ENCODE results near the gene ABCA5. TPM values are rescaled to one million over a fixed set of nuclear protein-coding genes. Genes with fewer than 3 reads are reported as not detected.

Gene ABCA5
- total and polyA plus RNA-seq, 2 donors (not counting 1 experiment from before 2014, with no cell fraction given) = 9.8 to 37.2 TPM

- Mint-ChIP-seq H3K4me3 (no peak overlapping the region), H3K4me1 (no peaks in the 10 kb centered on the region), H3K9me3 (ENCODE audit: insufficient read depth) (no peaks in the 10 kb centered on the region), H3K27ac (no peak overlapping the region), H3K27me3 (peaks cover 35% of the 10 kb centered on the region)
- ATAC-seq (ENCODE audit: low read depth) (no peak), DNase-seq (no peak)
- Histone ChIP-seq H3K27ac (ENCODE audit: low read length in 2 of 2) (no peak overlapping the region), H3K9ac (ENCODE audit: low read length) (no peak overlapping the region), H4K20me1 (ENCODE audit: control insufficient read depth, insufficient read depth, low read length, poor library complexity, severe bottlenecking) (no peaks in the 10 kb centered on the region), H3K4me2 (replicated peaks; ENCODE audit: low read depth, low read length, poor library complexity, severe bottlenecking) (no peak overlapping the region), H3K27me3 (replicated peaks in 1 of 4; ENCODE audit: control extremely low read depth in 1 of 4, control insufficient read depth in 3 of 4, insufficient read depth in 4 of 4, low read length in 3 of 4) (peaks cover 0 to 3% (median 1%) of the 10 kb centered on the region in 4 experiments), H3K4me3 (ENCODE audit: control extremely low read depth in 1 of 5, extremely low read depth in 1 of 5, insufficient read depth in 1 of 5, low read depth in 2 of 5, low read length in 4 of 5) (no peak overlapping the region), H3K4me1 (ENCODE audit: control insufficient read depth in 2 of 2, insufficient read depth in 2 of 2, low read length in 2 of 2) (no peaks in the 10 kb centered on the region), H2AFZ (ENCODE audit: insufficient read depth, low read depth, low read length, poor library complexity, severe bottlenecking) (no peak overlapping the region), H3K9me3 (ENCODE audit: control extremely low read depth in 1 of 3, control insufficient read depth in 2 of 3, insufficient read depth in 1 of 3, low read length in 2 of 3) (no peaks in the 10 kb centered on the region), H3K79me2 (ENCODE audit: control insufficient read depth, insufficient read depth, low read length) (no peaks in the 10 kb centered on the region), H3K36me3 (replicated peaks in 1 of 2; ENCODE audit: control extremely low read depth in 1 of 2, control insufficient read depth in 1 of 2, extremely low read depth in 1 of 2, insufficient read depth in 2 of 2, low read length in 1 of 2) (no peaks in the 10 kb centered on the region)
- ChIA-PET CTCF (no interaction called here), POLR2A (no interaction called here)
- 92% methylated on average over 2 of the region's 2 CpGs for WGBS (ENCODE audit: insufficient coverage)
- intact Hi-C loops (cut with micrococcal nuclease) = no loop called here
- TF ChIP-seq EZH2 (IDR thresholded peaks at IDR 0.05; ENCODE audit: borderline replicate concordance, insufficient read depth, low read depth, low read length, poor library complexity, severe bottlenecking) = no peak
- no peak for TF ChIP-seq CTCF (IDR thresholded peaks at IDR 0.05)
These were observed 21.5 kb upstream of the ABCA5 start for GRCh38 chr17:69348429-69348828.

GRCh38 chr17:69346766-69347165 is 19.8 kb upstream of the ABCA5 start:
- Histone ChIP-seq H3K27ac (ENCODE audit: low read length in 2 of 2) (no peak overlapping the region), H2AFZ (ENCODE audit: insufficient read depth, low read depth, low read length, poor library complexity, severe bottlenecking) (no peak overlapping the region), H3K79me2 (ENCODE audit: control insufficient read depth, insufficient read depth, low read length) (no peaks in the 10 kb centered on the region), H3K4me2 (replicated peaks; ENCODE audit: low read depth, low read length, poor library complexity, severe bottlenecking) (no peak overlapping the region), H3K36me3 (replicated peaks in 1 of 2; ENCODE audit: control extremely low read depth in 1 of 2, control insufficient read depth in 1 of 2, extremely low read depth in 1 of 2, insufficient read depth in 2 of 2, low read length in 1 of 2) (no peaks in the 10 kb centered on the region), H3K9ac (ENCODE audit: low read length) (no peak overlapping the region), H3K4me1 (ENCODE audit: control insufficient read depth in 2 of 2, insufficient read depth in 2 of 2, low read length in 2 of 2) (no peaks in the 10 kb centered on the region), H3K27me3 (replicated peaks in 1 of 4; ENCODE audit: control extremely low read depth in 1 of 4, control insufficient read depth in 3 of 4, insufficient read depth in 4 of 4, low read length in 3 of 4) (peaks cover 0 to 3% (median under 1%) of the 10 kb centered on the region in 4 experiments), H4K20me1 (ENCODE audit: control insufficient read depth, insufficient read depth, low read length, poor library complexity, severe bottlenecking) (no peaks in the 10 kb centered on the region), H3K4me3 (ENCODE audit: control extremely low read depth in 1 of 5, extremely low read depth in 1 of 5, insufficient read depth in 1 of 5, low read depth in 2 of 5, low read length in 4 of 5) (no peak overlapping the region), H3K9me3 (ENCODE audit: control extremely low read depth in 1 of 3, control insufficient read depth in 2 of 3, insufficient read depth in 1 of 3, low read length in 2 of 3) (no peaks in the 10 kb centered on the region)
- ChIA-PET CTCF (interaction anchor here (0.8 kb wide), 1 partner anchor 176 kb away, joined by 3 read pairs; no protein-coding TSS in a partner anchor), POLR2A (no interaction called here)
- DNase-seq (no peak), ATAC-seq (ENCODE audit: low read depth) (no peak)
- no peak overlapping the region for H3K4me3 Mint-ChIP-seq
- no peaks in the 10 kb centered on the region for H3K9me3 Mint-ChIP-seq (ENCODE audit: insufficient read depth)
- intact Hi-C loops (cut with micrococcal nuclease) = no loop called here
- TF ChIP-seq EZH2 (IDR thresholded peaks at IDR 0.05; ENCODE audit: borderline replicate concordance, insufficient read depth, low read depth, low read length, poor library complexity, severe bottlenecking) (no peak), CTCF (IDR thresholded peaks at IDR 0.05) (no peak)
- peaks cover 23% of the 10 kb centered on the region for H3K27me3 Mint-ChIP-seq
- H3K4me1 Mint-ChIP-seq = no peaks in the 10 kb centered on the region
- 93% methylated on average over 2 of the region's 7 CpGs for whole genome bisulfite sequencing (ENCODE audit: insufficient coverage)
- no peak overlapping the region for H3K27ac Mint-ChIP-seq
